Astrocyte of the hippocampus (primary cell): ENCODE measurements around the gene CDC26.
"Not testable (repeated sequence)": the region's sequence is repeated elsewhere in the genome, so short reads cannot be mapped to it uniquely, and the experiment has no call there.

Experiments used
- DNase-seq: peaks from one replicate; pipeline ENCODE4 v3.0.0; 2011; ENCODE audit warnings: low read depth, low spot score

CDC26 gene

GRCh38 chr9:113275157-113276131 lies at the start of gene CDC26, which contains the start of gene PRPF4:
CDC26 (minus strand) TSS chr9:113275572; CDS start chr9:113272507, 3,065 bp downstream.
PRPF4 (plus strand) TSS chr9:113275658; CDS start chr9:113275744, 86 bp downstream.
- peak; percentile 99 for DNase-seq

- no peak for DNase-seq
These were observed 47.3 kb upstream of the CDC26 start for GRCh38 chr9:113322671-113323070.

- DNase-seq: no peak
These were observed 44.7 kb upstream of the CDC26 start for GRCh38 chr9:113320051-113320450.

GRCh38 chr9:113319054-113319453 lies 43.7 kb upstream of the CDC26 start:
- DNase-seq: no peak

- DNase-seq: no peak
These were observed 42.4 kb upstream of the CDC26 start for GRCh38 chr9:113317777-113318176.

- DNase-seq: peak; percentile 10
These were observed 40.7 kb upstream of the CDC26 start for GRCh38 chr9:113316030-113316429.

- no peak for DNase-seq
These were observed 39.9 kb upstream of the CDC26 start for GRCh38 chr9:113315231-113315630.

GRCh38 chr9:113313261-113313660 lies 37.9 kb upstream of the CDC26 start:
- DNase-seq: no peak

- peak; percentile 36 for DNase-seq
These were observed 36.6 kb upstream of the CDC26 start for GRCh38 chr9:113311961-113312360.

GRCh38 chr9:113310538-113310937 lies 35.2 kb upstream of the CDC26 start:
- DNase-seq: no peak

- peak; percentile 64 for DNase-seq
These were observed 33.9 kb upstream of the CDC26 start for GRCh38 chr9:113309204-113309813.

GRCh38 chr9:113307396-113307975 lies 32.1 kb upstream of the CDC26 start:
- DNase-seq: no peak

- no peak for DNase-seq
These were observed 31.2 kb upstream of the CDC26 start for GRCh38 chr9:113306566-113306965.

- no peak for DNase-seq
These were observed 27.5 kb upstream of the CDC26 start, which contains the start of gene RNF183 for GRCh38 chr9:113302792-113303418. RNF183 (minus strand) TSS chr9:113303376; CDS start chr9:113298184, 5,192 bp downstream.

- no peak for DNase-seq
These were observed 26.2 kb upstream of the CDC26 start for GRCh38 chr9:113301548-113301947.

GRCh38 chr9:113299800-113300292 lies 24.5 kb upstream of the CDC26 start:
- DNase-seq: no peak

GRCh38 chr9:113298924-113299770 lies 23.8 kb upstream of the CDC26 start:
- no peak for DNase-seq

GRCh38 chr9:113298311-113298710 lies 22.9 kb upstream of the CDC26 start:
- DNase-seq: no peak

- DNase-seq: no peak
These were observed 21.6 kb upstream of the CDC26 start for GRCh38 chr9:113296796-113297558.

- not testable (repeated sequence) for DNase-seq
These were observed 20.9 kb upstream of the CDC26 start for GRCh38 chr9:113296247-113296646.
